GM20000 (cell line): ENCODE data around the gene PYGM.
A peak's percentile ranks its signal among the peaks of the same experiment; 100 is the strongest.

Experiments used
- DNase-seq: peaks from one replicate; pipeline ENCODE4 v3.0.0; 2012; ENCODE audit warnings: low spot score
- TF ChIP-seq, protein P1 (sequence below): IDR thresholded peaks from 2 replicates; pipeline ENCODE4 v1.5.1; 2012; ENCODE audit warnings: mild to moderate bottlenecking, control low read depth; ENCODE audit errors: extremely low read depth, missing control alignments

PYGM gene

DNA sequence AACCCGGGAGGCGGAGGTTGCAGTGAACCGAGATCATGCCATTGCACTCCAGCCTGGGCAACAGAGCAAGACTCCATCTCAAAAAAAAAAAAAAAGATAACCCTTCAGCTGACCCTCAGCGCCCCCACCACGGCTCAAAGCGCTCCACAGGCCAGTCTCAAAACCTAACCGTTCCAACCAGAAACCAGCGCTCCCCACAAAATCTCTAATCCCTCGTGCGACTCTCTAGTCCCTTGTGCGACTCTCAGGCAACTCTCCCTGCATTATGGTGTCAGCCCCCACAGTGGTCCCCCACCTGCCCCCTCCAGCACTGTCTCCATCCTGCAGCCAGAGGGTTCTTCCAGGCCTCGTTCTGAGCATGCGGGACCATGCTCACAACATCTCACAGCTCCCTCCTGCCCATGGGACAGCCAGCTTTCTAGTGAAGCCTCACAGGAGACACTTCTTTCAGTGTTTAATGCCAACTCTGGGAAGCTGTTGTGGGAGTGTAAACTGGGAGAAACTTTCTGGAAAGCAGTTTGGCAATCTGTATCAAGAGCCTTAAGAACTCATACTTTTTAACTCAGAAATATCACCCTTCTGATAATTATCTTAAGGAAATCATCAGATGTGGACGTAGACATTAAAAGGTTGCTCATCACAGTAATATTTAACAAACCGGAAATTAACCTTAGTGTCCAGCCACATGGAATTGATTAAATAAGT is 11.7 kb downstream of the PYGM start:
- DNase-seq = no peak
- TF ChIP-seq, protein P1, sequence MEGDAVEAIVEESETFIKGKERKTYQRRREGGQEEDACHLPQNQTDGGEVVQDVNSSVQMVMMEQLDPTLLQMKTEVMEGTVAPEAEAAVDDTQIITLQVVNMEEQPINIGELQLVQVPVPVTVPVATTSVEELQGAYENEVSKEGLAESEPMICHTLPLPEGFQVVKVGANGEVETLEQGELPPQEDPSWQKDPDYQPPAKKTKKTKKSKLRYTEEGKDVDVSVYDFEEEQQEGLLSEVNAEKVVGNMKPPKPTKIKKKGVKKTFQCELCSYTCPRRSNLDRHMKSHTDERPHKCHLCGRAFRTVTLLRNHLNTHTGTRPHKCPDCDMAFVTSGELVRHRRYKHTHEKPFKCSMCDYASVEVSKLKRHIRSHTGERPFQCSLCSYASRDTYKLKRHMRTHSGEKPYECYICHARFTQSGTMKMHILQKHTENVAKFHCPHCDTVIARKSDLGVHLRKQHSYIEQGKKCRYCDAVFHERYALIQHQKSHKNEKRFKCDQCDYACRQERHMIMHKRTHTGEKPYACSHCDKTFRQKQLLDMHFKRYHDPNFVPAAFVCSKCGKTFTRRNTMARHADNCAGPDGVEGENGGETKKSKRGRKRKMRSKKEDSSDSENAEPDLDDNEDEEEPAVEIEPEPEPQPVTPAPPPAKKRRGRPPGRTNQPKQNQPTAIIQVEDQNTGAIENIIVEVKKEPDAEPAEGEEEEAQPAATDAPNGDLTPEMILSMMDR = no peak

DNA sequence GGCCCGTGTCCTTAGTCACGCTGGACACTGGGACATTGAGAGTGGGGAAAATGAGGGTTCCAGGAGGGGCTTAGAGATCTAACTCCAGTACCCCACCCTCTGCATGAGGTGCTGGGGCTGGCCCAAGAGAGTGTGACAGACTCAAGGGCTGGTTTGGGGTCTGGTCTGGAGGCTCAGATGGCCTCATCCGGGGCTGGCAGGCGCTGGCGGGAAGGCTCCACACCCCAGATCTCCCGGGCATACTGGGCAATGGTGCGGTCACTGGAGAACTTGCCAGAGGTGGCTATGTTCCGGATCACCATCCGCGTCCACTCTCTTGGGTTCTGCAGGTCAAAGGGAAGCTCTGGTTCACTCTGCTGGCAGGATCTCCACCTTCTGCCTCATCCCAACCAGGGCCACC is 13.3 kb downstream of the PYGM start:
- TF ChIP-seq, protein P1 = no peak
- DNase-seq = no peak

DNA sequence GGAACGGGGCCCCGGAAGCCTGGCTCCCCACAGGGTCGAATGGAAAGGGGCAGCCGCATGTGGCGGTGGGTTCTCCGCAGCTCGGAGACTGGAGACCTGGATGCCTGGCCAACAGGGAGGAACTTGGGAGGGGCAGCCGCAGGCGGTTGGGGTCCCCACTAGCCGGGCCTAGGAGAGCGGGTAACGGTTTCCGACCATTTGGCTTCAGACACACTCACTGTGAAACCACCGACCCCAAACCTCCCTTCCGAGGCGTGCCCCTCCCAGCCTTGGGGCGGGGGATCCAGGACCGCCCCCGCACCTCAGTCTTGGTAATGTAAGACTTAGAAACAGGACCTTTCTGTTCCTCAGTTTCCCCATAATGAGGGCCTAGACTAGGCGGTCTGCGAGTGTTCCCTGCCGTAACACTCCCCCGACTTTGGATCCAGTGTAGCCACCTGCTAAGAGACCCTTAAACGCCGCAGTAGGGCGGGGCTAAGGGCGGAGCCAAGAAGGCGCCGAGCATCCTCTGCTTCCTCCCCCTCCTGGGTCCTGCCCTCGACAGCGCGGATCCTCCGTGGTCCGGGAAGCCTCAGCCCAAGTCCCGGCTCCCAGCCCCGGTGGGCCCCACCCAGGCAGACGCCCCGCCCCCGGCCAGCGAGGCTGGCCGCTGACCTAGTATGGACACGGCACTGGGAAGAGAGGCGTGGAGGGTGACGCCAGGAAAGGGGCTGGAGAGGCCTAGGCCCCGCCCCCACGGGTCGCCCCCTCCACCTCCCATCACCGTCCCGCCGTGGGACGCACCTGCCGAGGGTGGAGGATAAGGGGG is 14.0 kb downstream of the PYGM start:
- TF ChIP-seq, protein P1 = no peak
- DNase-seq = peak; percentile 87

DNA sequence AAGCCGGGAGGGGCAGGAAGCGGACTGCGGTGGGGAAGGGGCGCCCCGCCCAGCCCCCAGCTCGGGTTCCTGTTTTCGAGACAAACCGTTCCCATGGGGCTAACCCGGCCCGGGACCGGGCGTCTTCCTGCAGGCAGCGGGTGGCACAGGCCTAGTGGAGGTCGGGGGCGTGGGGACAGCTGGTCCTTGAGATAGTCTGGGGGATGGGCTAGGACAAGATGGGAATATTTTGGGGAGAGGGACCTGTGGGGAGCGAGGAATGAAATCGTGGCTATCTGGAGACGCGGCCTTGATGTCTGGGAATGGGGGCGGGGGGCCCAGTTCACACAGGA is 14.6 kb downstream of the PYGM start:
- TF ChIP-seq, protein P1 = no peak
- DNase-seq = no peak

DNA sequence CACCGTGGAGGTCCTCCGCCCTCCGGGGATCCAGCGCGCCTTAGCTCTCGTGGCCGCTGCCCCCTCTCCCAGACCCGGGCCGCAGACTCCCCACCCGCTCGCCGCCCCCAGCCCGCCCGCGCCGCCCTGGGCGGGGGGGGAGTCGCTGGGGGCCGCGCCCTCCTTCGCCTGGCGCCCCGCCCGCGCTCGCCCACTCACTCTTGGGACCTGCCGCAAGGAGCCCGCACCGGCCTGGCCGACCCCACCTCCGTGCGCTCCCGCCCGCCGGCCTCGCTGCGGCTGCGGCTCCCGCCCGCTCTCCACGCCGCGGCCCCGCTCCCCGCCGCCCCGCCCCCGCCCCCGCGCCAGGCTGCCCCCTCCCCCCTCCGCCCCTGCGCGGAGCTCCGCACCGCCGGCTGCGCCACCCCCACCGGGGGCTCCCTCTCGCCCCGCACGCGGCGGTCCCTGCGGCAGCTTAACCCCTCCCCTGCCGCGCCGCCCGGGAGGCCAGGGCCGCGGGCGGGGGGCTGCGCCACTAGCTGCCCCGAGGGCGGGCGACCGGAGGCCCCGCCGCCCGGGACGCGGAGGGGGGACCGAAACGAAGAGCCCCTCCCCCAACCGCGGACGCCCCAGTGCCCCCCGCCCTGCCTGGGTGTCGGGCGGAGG is 15.1 kb downstream of the PYGM start:
- TF ChIP-seq, protein P1 = no peak
- peak; percentile 85 for DNase-seq

DNA sequence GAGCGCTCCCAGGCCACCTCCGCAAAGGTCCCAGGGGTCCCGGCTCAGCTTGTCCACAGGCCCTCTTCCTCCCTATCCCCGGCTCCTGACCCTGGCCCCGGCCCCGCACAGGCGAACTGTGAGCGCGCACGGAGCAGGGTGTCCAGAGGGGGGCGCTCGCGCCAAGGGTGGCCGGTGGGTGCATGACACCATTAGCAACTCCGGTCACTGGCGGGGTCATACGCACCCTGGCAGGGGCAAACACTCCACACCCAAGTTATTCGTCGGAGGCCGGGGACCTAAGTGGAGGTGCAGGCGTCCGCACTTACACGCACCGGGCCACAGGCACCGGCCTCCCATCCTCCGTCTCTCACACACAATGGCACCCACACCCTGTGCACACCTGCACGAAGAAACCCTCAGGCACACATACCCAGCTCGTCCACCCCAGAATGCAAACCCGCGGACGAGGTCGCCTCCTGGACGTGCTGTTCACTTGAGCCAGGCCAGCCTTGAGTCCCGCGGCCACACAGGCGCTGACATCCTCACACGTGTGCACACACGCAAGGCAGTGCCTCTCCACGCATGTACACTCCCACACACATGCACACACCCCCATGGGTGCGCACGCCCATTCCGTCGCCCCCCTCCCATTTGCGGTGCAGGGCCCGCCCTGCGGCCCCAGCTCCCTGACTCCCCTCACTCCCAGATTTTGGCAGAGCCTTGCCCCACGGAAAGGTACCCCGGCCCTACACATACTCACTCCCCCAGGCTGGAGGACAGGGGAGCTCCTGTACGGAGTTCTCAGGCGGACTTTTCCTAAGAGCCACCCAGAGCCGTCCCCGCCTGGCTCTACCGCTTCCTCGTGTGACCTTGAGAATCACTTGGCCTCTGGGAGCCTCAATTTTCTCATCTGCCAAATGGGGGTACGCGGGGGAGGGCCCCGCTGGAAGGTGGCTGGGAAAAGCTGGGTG is 15.9 kb downstream of the PYGM start, which contains the start of gene RASGRP2:
Gene RASGRP2 (minus strand): TSS at position 552 of the 953 bp plus-strand sequence. CDS start 1,276 bp downstream, outside the sequence.
- peak; percentile 87 for DNase-seq
- TF ChIP-seq, protein P1 = peak; percentile 81
